ENCODE measurements around the gene CHSY3.

DNA sequence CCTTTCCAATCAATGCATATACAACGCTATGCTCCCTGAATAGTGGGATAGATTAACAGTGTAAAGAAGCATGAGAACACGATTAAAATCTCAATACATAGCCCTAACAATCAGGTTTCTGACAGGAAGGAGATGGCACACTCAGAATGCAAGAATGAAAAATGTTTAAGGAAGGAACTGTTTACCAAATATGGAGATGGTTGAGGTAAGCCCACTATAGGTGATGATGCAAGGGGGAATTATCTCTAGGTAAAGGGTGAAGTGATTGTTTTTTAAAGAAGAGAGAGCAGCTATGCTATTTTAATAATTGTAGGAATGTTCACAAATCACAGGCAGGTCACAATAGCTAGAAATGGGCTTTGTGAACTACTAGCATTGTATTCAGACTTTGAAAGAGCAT is 302.4 kb downstream of the CHSY3 start:
- TF ChIP-seq, protein P1, sequence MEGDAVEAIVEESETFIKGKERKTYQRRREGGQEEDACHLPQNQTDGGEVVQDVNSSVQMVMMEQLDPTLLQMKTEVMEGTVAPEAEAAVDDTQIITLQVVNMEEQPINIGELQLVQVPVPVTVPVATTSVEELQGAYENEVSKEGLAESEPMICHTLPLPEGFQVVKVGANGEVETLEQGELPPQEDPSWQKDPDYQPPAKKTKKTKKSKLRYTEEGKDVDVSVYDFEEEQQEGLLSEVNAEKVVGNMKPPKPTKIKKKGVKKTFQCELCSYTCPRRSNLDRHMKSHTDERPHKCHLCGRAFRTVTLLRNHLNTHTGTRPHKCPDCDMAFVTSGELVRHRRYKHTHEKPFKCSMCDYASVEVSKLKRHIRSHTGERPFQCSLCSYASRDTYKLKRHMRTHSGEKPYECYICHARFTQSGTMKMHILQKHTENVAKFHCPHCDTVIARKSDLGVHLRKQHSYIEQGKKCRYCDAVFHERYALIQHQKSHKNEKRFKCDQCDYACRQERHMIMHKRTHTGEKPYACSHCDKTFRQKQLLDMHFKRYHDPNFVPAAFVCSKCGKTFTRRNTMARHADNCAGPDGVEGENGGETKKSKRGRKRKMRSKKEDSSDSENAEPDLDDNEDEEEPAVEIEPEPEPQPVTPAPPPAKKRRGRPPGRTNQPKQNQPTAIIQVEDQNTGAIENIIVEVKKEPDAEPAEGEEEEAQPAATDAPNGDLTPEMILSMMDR (IDR thresholded peaks at IDR 0.05), result no peak
- no peak for TF ChIP-seq POLR2A (IDR thresholded peaks at IDR 0.05)
